Tibial artery (tissue), 4 donors: ENCODE data around the gene TSSK2.

Experiments
- DNase-seq, 2 donors: peaks; one replicate each; pipeline ENCODE4 v3.0.0-alpha.2; 2019
- H3K27ac ChIP-seq, 2 donors: fragments of 200-600 bp; sonication (generic) in 1 of 2; 1 replicate in 1 of 2; 2 replicates in 1 of 2; pipeline ENCODE4 v1.5.1; 2018 to 2019; ENCODE audit warnings: mild to moderate bottlenecking in 1 of 2
- H3K27me3 ChIP-seq, 2 donors: fragments of 200-600 bp; sonication (generic) in 1 of 2; one replicate each; pipeline versions ENCODE4 v1.5.1 to v1.6.0; 2016 to 2019
- H3K36me3 ChIP-seq, 3 donors: fragments of 200-600 bp; sonication (generic) in 2 of 3; one replicate each; pipeline ENCODE4 v1.5.1; 2016 to 2019; ENCODE audit warnings: mild to moderate bottlenecking in 2 of 3
- H3K4me1 ChIP-seq, 4 donors: fragments of 200-600 bp; sonication (generic) in 2 of 4; 1 replicate in 3 of 4; 2 replicates in 1 of 4; pipeline ENCODE4 v1.5.1; 2016 to 2019
- H3K4me3 ChIP-seq, 2 donors: fragments of 200-600 bp; sonication (generic) in 1 of 2; 1 replicate in 1 of 2; 2 replicates in 1 of 2; pipeline ENCODE4 v1.5.1; 2018 to 2019; ENCODE audit warnings: mild to moderate bottlenecking in 2 of 2
- H3K9me3 ChIP-seq, 3 donors: fragments of 200-600 bp; sonication (generic) in 1 of 3; one replicate each; pipeline ENCODE4 v1.5.1; 2016 to 2019
- CTCF ChIP-seq, 2 experiments: fragments of 200-600 bp in 1 of 2; fragments of 450-650 bp in 1 of 2; IDR thresholded peaks; one replicate each; pipeline ENCODE4 v1.5.1; 2017 to 2019; ENCODE audit warnings: antibody characterized with exemption in 2 of 2, mild to moderate bottlenecking in 1 of 2, moderate library complexity in 1 of 2
- intact Hi-C: fragments of 100-400 bp; cut with DNase I; formaldehyde crosslinking; loops from one replicate; pipeline ENCODE4 v1.15.0; 2023; ENCODE audit warnings: low total_unique reads

TSSK2 gene

GRCh38 chr22:19133561-19133960 lies 2.5 kb downstream of the TSSK2 start:
- Histone ChIP-seq H3K36me3 (peaks cover 45 to 80% (median 69%) of the 10 kb centered on the region in 3 donors), H3K27ac (no peak overlapping the region), H3K4me3 (no peak overlapping the region), H3K4me1 (no peaks in the 10 kb centered on the region), H3K27me3 (no peaks in the 10 kb centered on the region), H3K9me3 (no peaks in the 10 kb centered on the region)
- TF ChIP-seq CTCF (IDR thresholded peaks at IDR 0.05) = no peak
- DNase-seq = no peak
- intact Hi-C loops = no loop called here

- no peak overlapping the region for H3K4me3 ChIP-seq
- H3K27me3 ChIP-seq = no peaks in the 10 kb centered on the region
- peaks cover 52 to 87% (median 77%) of the 10 kb centered on the region in 3 donors for H3K36me3 ChIP-seq
- no peak overlapping the region for H3K27ac ChIP-seq
- intact Hi-C loops = no loop called here
- no peak for DNase-seq
- no peak for TF ChIP-seq CTCF (IDR thresholded peaks at IDR 0.05)
- H3K4me1 ChIP-seq = no peaks in the 10 kb centered on the region
- no peaks in the 10 kb centered on the region for H3K9me3 ChIP-seq
Measured at GRCh38 chr22:19134176-19134831, 3.2 kb downstream of the TSSK2 start.

GRCh38 chr22:19134874-19135273 lies 3.8 kb downstream of the TSSK2 start:
- DNase-seq = no peak
- no peak for TF ChIP-seq CTCF (IDR thresholded peaks at IDR 0.05)
- H3K4me1 ChIP-seq = no peaks in the 10 kb centered on the region
- no peaks in the 10 kb centered on the region for H3K27me3 ChIP-seq
- H3K4me3 ChIP-seq = no peak overlapping the region
- H3K36me3 ChIP-seq = peaks cover 58 to 93% (median 82%) of the 10 kb centered on the region in 3 donors
- intact Hi-C loops = no loop called here
- H3K27ac ChIP-seq = no peak overlapping the region
- no peaks in the 10 kb centered on the region for H3K9me3 ChIP-seq

GRCh38 chr22:19136915-19137314 lies 5.8 kb downstream of the TSSK2 start:
- no peaks in the 10 kb centered on the region for H3K4me1 ChIP-seq
- TF ChIP-seq CTCF (IDR thresholded peaks at IDR 0.05) = no peak
- intact Hi-C loops = no loop called here
- no peaks in the 10 kb centered on the region for H3K27me3 ChIP-seq
- peaks cover 72 to 100% (median 98%) of the 10 kb centered on the region in 3 donors for H3K36me3 ChIP-seq
- no peaks in the 10 kb centered on the region for H3K9me3 ChIP-seq
- no peak overlapping the region for H3K4me3 ChIP-seq
- no peak overlapping the region for H3K27ac ChIP-seq
- no peak for DNase-seq

- intact Hi-C loops = no loop called here
- no peaks in the 10 kb centered on the region for H3K9me3 ChIP-seq
- peaks cover 72 to 100% (median 98%) of the 10 kb centered on the region in 3 donors for H3K36me3 ChIP-seq
- peaks cover 0 to 3% (median under 1%) of the 10 kb centered on the region in 4 donors for H3K4me1 ChIP-seq
- H3K27me3 ChIP-seq = no peaks in the 10 kb centered on the region
- no peak for DNase-seq
- H3K4me3 ChIP-seq = no peak overlapping the region
- no peak for TF ChIP-seq CTCF (IDR thresholded peaks at IDR 0.05)
- H3K27ac ChIP-seq = no peak overlapping the region
Measured at GRCh38 chr22:19137384-19138216, 6.5 kb downstream of the TSSK2 start.
